Kidney capillary endothelial cell (primary cell): ENCODE data around the gene UBA52.
"Not testable (repeated sequence)": the region's sequence is repeated elsewhere in the genome, so short reads cannot be mapped to it uniquely, and the experiment has no call there.

Experiments
- DNase-seq: peaks from one replicate; pipeline ENCODE4 v3.0.0-alpha.2; 2018; ENCODE audit warnings: low spot score

UBA52 gene

GRCh38 chr19:18593367-18594095 lies 21.9 kb downstream of the UBA52 start:
- no peak for DNase-seq

- DNase-seq: no peak
These were observed 22.6 kb downstream of the UBA52 start for GRCh38 chr19:18594096-18594823.

GRCh38 chr19:18594824-18595373 lies 23.2 kb downstream of the UBA52 start:
- no peak for DNase-seq

GRCh38 chr19:18595475-18595874 lies 23.8 kb downstream of the UBA52 start:
- DNase-seq: no peak

- no peak for DNase-seq
These were observed 25.1 kb downstream of the UBA52 start for GRCh38 chr19:18596752-18597157.

- no peak for DNase-seq
These were observed 26.4 kb downstream of the UBA52 start for GRCh38 chr19:18597809-18598660.

GRCh38 chr19:18599485-18599884 lies 27.8 kb downstream of the UBA52 start:
- no peak for DNase-seq

GRCh38 chr19:18600692-18601397 lies 29.2 kb downstream of the UBA52 start:
- DNase-seq: not testable (repeated sequence)

- no peak for DNase-seq
These were observed 30.2 kb downstream of the UBA52 start for GRCh38 chr19:18601875-18602274.

GRCh38 chr19:18603255-18603957 lies 31.7 kb downstream of the UBA52 start:
- DNase-seq: no peak

- DNase-seq: no peak
These were observed 32.5 kb downstream of the UBA52 start for GRCh38 chr19:18603958-18604819.

- DNase-seq: no peak
These were observed 33.1 kb downstream of the UBA52 start for GRCh38 chr19:18604820-18605159.

- no peak for DNase-seq
These were observed 33.5 kb downstream of the UBA52 start for GRCh38 chr19:18605196-18605545.

- DNase-seq: no peak
These were observed 34.1 kb downstream of the UBA52 start for GRCh38 chr19:18605546-18606280.

- DNase-seq: no peak
These were observed 34.9 kb downstream of the UBA52 start, which contains the start of gene CRLF1 for GRCh38 chr19:18606281-18607225. TSS of gene CRLF1 (minus strand) at chr19:18606799. CDS start at chr19:18606656, 143 bp downstream.

GRCh38 chr19:18607226-18608101 lies 35.8 kb downstream of the UBA52 start:
- DNase-seq: no peak

GRCh38 chr19:18608102-18608804 lies 36.6 kb downstream of the UBA52 start:
- DNase-seq: no peak
